ENCODE data around the gene LMF1. TPM values are rescaled to one million over a fixed set of nuclear protein-coding genes. Genes with fewer than 3 reads are reported as not detected.

The LMF1 gene
- total RNA-seq, 2 donors from 2014 or later, result 86.1 to 87.5 TPM

GRCh38 chr16:887846-888245, 82.9 kb downstream of the LMF1 start:
- WGBS, result 94% methylated on average over 17 of the region's 20 CpGs

GRCh38 chr16:886802-887731, 83.7 kb downstream of the LMF1 start:
- no peaks in the 10 kb centered on the region for H3K4me1 ChIP-seq (replicated peaks)
- 45% methylated on average over 33 of the region's 44 CpGs for WGBS
- no peak for DNase-seq (ENCODE audit: low spot score)
- no peak overlapping the region for H3K27ac ChIP-seq
- H3K9me3 ChIP-seq, result no peaks in the 10 kb centered on the region
- intact Hi-C loops (cut with DNase I), result no loop called here
- H3K27me3 ChIP-seq (replicated peaks; ENCODE audit: insufficient read depth), result no peaks in the 10 kb centered on the region
- no peak overlapping the region for H3K4me3 ChIP-seq
- H3K36me3 ChIP-seq, result no peaks in the 10 kb centered on the region
- TF ChIP-seq CTCF (IDR thresholded peaks at IDR 0.05) (no peak), POLR2A (IDR thresholded peaks at IDR 0.05) (no peak), POLR2AphosphoS5 (IDR thresholded peaks at IDR 0.05) (no peak)

More at GRCh38 chr16:887846-888245, 82.9 kb downstream of the LMF1 start:
- DNase-seq (ENCODE audit: low spot score), result no peak
- TF ChIP-seq CTCF (IDR thresholded peaks at IDR 0.05) (no peak), POLR2AphosphoS5 (IDR thresholded peaks at IDR 0.05) (no peak), POLR2A (IDR thresholded peaks at IDR 0.05) (no peak)
- Histone ChIP-seq H3K27ac (no peak overlapping the region), H3K4me1 (replicated peaks) (no peaks in the 10 kb centered on the region), H3K4me3 (no peak overlapping the region), H3K27me3 (replicated peaks; ENCODE audit: insufficient read depth) (no peaks in the 10 kb centered on the region), H3K36me3 (no peaks in the 10 kb centered on the region), H3K9me3 (no peaks in the 10 kb centered on the region)
- intact Hi-C loops (cut with DNase I), result no loop called here

- Histone ChIP-seq H3K4me3 (no peak overlapping the region), H3K36me3 (no peaks in the 10 kb centered on the region), H3K27ac (no peak overlapping the region), H3K27me3 (replicated peaks; ENCODE audit: insufficient read depth) (no peaks in the 10 kb centered on the region), H3K4me1 (replicated peaks) (no peaks in the 10 kb centered on the region), H3K9me3 (no peaks in the 10 kb centered on the region)
- 39% methylated on average over 19 of the region's 20 CpGs for WGBS
- no peak for DNase-seq (ENCODE audit: low spot score)
- intact Hi-C loops (cut with DNase I), result no loop called here
- TF ChIP-seq POLR2A (IDR thresholded peaks at IDR 0.05) (no peak), POLR2AphosphoS5 (IDR thresholded peaks at IDR 0.05) (no peak), CTCF (IDR thresholded peaks at IDR 0.05) (no peak)
These were observed 84.7 kb downstream of the LMF1 start for GRCh38 chr16:886084-886543.

- intact Hi-C loops (cut with DNase I), result no loop called here
- DNase-seq (ENCODE audit: low spot score), result no peak
- 66% methylated on average over 11 of the region's 11 CpGs for WGBS
- Histone ChIP-seq H3K4me1 (replicated peaks) (no peaks in the 10 kb centered on the region), H3K27ac (no peak overlapping the region), H3K36me3 (no peaks in the 10 kb centered on the region), H3K4me3 (no peak overlapping the region), H3K9me3 (no peaks in the 10 kb centered on the region), H3K27me3 (replicated peaks; ENCODE audit: insufficient read depth) (no peaks in the 10 kb centered on the region)
- TF ChIP-seq POLR2A (IDR thresholded peaks at IDR 0.05) (no peak), CTCF (IDR thresholded peaks at IDR 0.05) (no peak), POLR2AphosphoS5 (IDR thresholded peaks at IDR 0.05) (no peak)
These were observed 85.4 kb downstream of the LMF1 start for GRCh38 chr16:885391-885790.

- H3K36me3 ChIP-seq, result no peaks in the 10 kb centered on the region
- no peak for DNase-seq (ENCODE audit: low spot score)
These were observed 86.6 kb downstream of the LMF1 start for GRCh38 chr16:884232-884631.

More at GRCh38 chr16:884232-884631, 86.6 kb downstream of the LMF1 start:
- 88% methylated on average over 5 of the region's 5 CpGs for WGBS
- no peaks in the 10 kb centered on the region for H3K4me1 ChIP-seq (replicated peaks)
- no peak overlapping the region for H3K4me3 ChIP-seq
- H3K9me3 ChIP-seq, result no peaks in the 10 kb centered on the region
- H3K27me3 ChIP-seq (replicated peaks; ENCODE audit: insufficient read depth), result no peaks in the 10 kb centered on the region
- TF ChIP-seq POLR2AphosphoS5 (IDR thresholded peaks at IDR 0.05) (no peak), POLR2A (IDR thresholded peaks at IDR 0.05) (no peak), CTCF (IDR thresholded peaks at IDR 0.05) (no peak)
- intact Hi-C loops (cut with DNase I), result no loop called here
- no peak overlapping the region for H3K27ac ChIP-seq

Measured in prostate gland (tissue), 2 donors.